Endothelial cell (in vitro differentiated cells): ENCODE measurements around the gene ITPRIPL2. TPM values are rescaled to one million over a fixed set of nuclear protein-coding genes. Genes with fewer than 3 reads are reported as not detected.

Experiments used
- DNase-seq: peaks from one replicate; pipeline ENCODE4 v3.0.0; 2021; ENCODE audit warnings: low spot score
- H3K27ac Mint-ChIP-seq: one replicate; pipeline ENCODE4 v1.8.0; 2021; ENCODE audit warnings: mixed read lengths, inconsistent platforms; ENCODE audit not compliant: unreplicated experiment
- H3K27me3 Mint-ChIP-seq: one replicate; pipeline ENCODE4 v1.8.0; 2021; ENCODE audit warnings: mild to moderate bottlenecking, moderate library complexity, mixed read lengths, inconsistent platforms; ENCODE audit not compliant: unreplicated experiment
- H3K36me3 Mint-ChIP-seq: one replicate; pipeline ENCODE4 v1.8.0; 2021; ENCODE audit warnings: mild to moderate bottlenecking, low read depth, mixed read lengths, inconsistent platforms; ENCODE audit not compliant: unreplicated experiment
- H3K4me1 Mint-ChIP-seq: one replicate; pipeline ENCODE4 v1.8.0; 2021; ENCODE audit warnings: mild to moderate bottlenecking, mixed read lengths, inconsistent platforms; ENCODE audit not compliant: unreplicated experiment
- H3K4me3 Mint-ChIP-seq: one replicate; pipeline ENCODE4 v1.8.0; 2021; ENCODE audit warnings: mild to moderate bottlenecking, mixed read lengths, inconsistent platforms; ENCODE audit not compliant: unreplicated experiment
- H3K9me3 Mint-ChIP-seq: one replicate; pipeline ENCODE4 v1.8.0; 2021; ENCODE audit warnings: mixed read lengths, inconsistent platforms; ENCODE audit not compliant: unreplicated experiment
- total RNA-seq: library from RNA; stranded (reverse); fragmentation: NEBNext Ultra II Directional; extraction: Animal tissue kit (Norgen Biotek cat#: 25700); gene quantifications from one replicate; pipeline ENCODE4 v1.2.1, GENCODE V29; 2021; ENCODE audit not compliant: unreplicated experiment
- TF ChIP-seq, protein P1 (sequence below): fragments of 200-600 bp; sonication (generic); IDR thresholded peaks from one replicate; pipeline ENCODE4 v1.5.0; 2021; ENCODE audit warnings: antibody characterized with exemption; ENCODE audit not compliant: unreplicated experiment

ITPRIPL2 gene
- total RNA-seq, 1 donor from 2014 or later = 65.1 TPM

DNA sequence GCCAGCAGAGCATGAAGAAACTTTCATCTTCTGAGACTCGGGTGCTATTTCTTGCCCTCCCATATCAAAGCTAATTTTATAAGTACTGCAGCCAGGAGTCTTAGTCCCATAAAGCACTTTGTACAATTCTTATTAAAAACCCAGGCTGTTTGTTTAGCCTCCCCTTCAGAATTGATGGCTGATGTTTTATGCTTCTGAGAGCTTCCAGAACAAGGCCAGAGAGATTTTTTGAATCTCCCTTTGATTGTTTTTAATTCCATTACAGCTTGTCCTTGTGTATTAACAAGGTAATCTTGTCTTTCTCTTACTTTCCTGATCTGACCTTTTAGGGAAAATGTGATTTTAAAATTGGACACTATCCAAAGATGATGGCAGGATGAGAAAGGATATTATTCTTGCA lies 30.1 kb upstream of the ITPRIPL2 start:
- Mint-ChIP-seq H3K27me3 (peaks cover 5% of the 10 kb centered on the region), H3K36me3 (peaks cover 13% of the 10 kb centered on the region), H3K27ac (no peak overlapping the region), H3K9me3 (no peaks in the 10 kb centered on the region), H3K4me1 (peaks cover 10% of the 10 kb centered on the region), H3K4me3 (no peak overlapping the region)
- TF ChIP-seq, protein P1, sequence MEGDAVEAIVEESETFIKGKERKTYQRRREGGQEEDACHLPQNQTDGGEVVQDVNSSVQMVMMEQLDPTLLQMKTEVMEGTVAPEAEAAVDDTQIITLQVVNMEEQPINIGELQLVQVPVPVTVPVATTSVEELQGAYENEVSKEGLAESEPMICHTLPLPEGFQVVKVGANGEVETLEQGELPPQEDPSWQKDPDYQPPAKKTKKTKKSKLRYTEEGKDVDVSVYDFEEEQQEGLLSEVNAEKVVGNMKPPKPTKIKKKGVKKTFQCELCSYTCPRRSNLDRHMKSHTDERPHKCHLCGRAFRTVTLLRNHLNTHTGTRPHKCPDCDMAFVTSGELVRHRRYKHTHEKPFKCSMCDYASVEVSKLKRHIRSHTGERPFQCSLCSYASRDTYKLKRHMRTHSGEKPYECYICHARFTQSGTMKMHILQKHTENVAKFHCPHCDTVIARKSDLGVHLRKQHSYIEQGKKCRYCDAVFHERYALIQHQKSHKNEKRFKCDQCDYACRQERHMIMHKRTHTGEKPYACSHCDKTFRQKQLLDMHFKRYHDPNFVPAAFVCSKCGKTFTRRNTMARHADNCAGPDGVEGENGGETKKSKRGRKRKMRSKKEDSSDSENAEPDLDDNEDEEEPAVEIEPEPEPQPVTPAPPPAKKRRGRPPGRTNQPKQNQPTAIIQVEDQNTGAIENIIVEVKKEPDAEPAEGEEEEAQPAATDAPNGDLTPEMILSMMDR = no peak
- no peak for DNase-seq

DNA sequence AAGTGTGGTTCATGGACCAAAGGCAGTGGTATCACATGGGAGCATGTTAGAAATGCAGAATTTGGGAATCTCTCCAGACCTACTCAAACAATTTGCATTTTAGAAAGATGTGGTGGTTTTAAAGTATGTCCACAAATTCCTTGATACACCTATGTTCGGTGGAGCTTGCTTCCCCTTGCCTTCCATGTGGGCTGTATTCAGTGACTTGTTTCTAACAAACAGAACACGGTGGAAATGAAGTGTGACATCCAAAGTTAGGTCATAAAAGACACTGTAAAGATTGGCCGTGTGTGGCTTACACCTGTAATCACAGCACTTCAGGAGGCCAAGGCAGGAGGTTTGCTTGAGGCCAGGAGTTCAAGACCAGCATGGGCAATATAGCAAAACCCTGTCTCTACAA lies 29.6 kb upstream of the ITPRIPL2 start:
- TF ChIP-seq, protein P1 = no peak
- no peak for DNase-seq
- peaks cover 13% of the 10 kb centered on the region for H3K36me3 Mint-ChIP-seq
- H3K4me3 Mint-ChIP-seq = no peak overlapping the region
- H3K4me1 Mint-ChIP-seq = peaks cover 10% of the 10 kb centered on the region
- no peaks in the 10 kb centered on the region for H3K9me3 Mint-ChIP-seq
- peaks cover 5% of the 10 kb centered on the region for H3K27me3 Mint-ChIP-seq
- no peak overlapping the region for H3K27ac Mint-ChIP-seq

DNA sequence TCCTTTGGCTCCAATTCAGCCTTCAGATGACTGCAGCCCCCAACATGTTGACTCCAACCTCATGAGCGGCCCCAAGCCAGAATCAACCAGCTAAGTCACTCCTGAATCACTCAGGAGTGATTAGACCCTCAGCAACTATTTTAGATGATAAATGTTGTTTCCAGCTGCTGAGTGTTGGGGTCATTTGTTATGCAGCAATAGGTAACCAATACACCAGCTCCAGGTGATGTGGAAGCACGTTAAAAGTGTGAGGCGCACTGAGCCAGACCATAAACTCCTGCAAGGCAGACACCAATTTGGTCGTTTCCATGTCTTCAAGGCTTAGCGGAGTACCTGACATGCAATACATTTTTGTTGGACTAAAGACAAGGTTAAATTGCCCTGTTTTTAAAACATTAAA lies 28.9 kb upstream of the ITPRIPL2 start:
- H3K9me3 Mint-ChIP-seq = no peaks in the 10 kb centered on the region
- no peak overlapping the region for H3K4me3 Mint-ChIP-seq
- TF ChIP-seq, protein P1 = no peak
- peaks cover 5% of the 10 kb centered on the region for H3K27me3 Mint-ChIP-seq
- no peak for DNase-seq
- H3K36me3 Mint-ChIP-seq = peaks cover 13% of the 10 kb centered on the region
- no peak overlapping the region for H3K27ac Mint-ChIP-seq
- peaks cover 10% of the 10 kb centered on the region for H3K4me1 Mint-ChIP-seq

DNA sequence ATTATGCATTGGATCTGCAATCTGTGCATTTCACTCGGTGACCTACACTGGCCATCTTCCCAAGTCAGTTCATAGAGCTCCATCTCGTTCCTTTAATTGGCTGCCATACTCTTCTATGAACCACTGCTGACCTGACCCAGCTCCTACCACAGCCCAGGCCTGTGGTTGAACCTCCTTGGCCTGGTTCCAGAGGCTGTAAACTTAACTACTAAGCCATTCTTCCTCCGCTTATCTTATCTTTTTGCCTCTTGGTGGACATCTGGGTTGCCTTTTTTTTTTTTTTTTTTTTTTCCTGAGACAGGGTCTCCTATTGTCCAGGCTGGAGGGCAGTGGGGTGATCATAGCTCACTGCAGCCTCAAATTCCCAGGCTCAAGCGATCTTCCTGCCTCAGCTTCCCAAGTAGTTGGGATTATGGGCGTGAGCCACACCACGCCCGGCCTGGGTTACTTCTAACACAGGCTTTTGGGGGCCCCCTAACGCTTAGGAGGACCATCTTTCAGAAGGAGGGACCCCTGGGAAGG lies 28.0 kb upstream of the ITPRIPL2 start:
- peaks cover 5% of the 10 kb centered on the region for H3K27me3 Mint-ChIP-seq
- peaks cover 13% of the 10 kb centered on the region for H3K36me3 Mint-ChIP-seq
- H3K27ac Mint-ChIP-seq = no peak overlapping the region
- no peaks in the 10 kb centered on the region for H3K9me3 Mint-ChIP-seq
- TF ChIP-seq, protein P1 = no peak
- no peak for DNase-seq
- no peak overlapping the region for H3K4me3 Mint-ChIP-seq
- peaks cover 10% of the 10 kb centered on the region for H3K4me1 Mint-ChIP-seq

DNA sequence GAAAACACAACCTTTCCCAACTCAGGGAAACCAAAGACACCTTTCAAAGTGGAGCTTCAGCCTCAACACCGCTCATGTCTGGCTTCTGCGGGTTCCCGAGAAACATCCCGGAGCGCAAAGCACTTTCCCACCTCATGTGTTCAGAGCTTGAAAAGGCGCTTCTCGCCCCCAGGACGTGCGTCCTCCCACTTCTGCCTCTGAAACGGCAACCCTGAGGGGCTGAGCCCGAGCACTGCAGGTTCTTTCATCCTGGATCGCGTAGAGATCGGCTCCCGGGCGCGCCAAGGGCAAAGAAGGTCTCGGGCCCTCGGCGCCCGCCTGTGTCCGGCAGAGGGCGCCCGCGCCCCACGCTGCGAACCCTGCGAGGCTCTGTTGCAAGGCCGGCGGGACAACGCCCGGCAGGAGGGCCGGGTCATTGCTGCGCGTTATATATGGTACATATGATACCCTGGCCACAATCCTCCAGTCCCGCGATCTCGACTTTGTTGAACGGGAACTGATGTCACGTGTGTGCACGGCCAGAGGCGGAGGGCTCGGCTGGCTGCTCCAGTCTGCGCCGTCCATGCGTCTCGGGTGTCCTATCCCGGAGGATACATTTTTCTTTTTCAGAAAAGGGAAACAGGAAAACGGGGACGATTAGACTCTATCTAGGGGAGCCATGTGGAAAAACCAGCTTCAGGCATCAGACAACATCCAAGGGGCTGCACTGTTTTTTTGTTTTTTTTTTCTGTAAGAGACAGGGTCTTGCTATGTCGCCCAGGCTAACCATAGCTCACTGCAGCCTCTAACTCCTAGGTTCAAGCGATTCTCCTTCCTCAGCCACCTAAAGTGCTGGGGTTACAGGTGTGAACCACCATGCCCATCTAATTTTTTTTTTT lies 27.2 kb upstream of the ITPRIPL2 start:
- H3K4me1 Mint-ChIP-seq = peaks cover 10% of the 10 kb centered on the region
- no peaks in the 10 kb centered on the region for H3K9me3 Mint-ChIP-seq
- H3K27me3 Mint-ChIP-seq = peaks cover 5% of the 10 kb centered on the region
- DNase-seq = peak; percentile 93
- H3K36me3 Mint-ChIP-seq = peaks cover 7% of the 10 kb centered on the region
- H3K27ac Mint-ChIP-seq = no peak overlapping the region
- TF ChIP-seq, protein P1 = peak; percentile 98
- H3K4me3 Mint-ChIP-seq = no peak overlapping the region
